HG03025 (cell line): ENCODE measurements around the gene DES.

Experiments
- ATAC-seq: cut with Tn5 transposase; IDR thresholded peaks from one replicate; pipeline ENCODE4 v1.9.1; 2021; ENCODE audit warnings: mild to moderate bottlenecking, moderate library complexity; ENCODE audit not compliant: unreplicated experiment, low FRiP score

The DES gene

DNA sequence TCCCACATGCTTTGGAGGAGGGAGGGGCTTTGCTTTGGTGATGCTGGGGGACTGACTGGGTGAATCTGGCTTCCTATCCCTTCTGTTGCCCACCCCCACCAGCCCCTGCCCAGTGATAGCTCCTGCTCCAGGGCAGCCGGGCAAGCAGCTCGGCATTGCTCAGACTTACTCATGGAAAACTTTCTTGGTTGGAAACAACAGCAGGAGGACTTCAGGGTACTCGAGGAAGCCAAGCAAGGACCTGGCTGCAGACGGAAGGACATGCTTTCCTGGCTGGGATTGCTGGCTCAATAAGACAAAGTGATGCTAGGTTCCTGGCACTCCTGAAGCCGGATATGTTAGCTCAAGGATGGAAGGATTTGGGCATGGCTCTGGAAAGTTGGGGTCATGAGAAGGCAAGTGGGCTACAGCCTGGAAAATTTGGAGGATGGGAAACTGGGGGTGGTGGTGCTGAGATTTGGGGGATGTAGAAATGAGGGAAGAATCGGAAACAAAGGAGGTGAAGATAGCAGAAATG lies 19.6 kb downstream of the DES start:
- ATAC-seq: no peak

- ATAC-seq: no peak
These were observed 20.3 kb downstream of the DES start for GRCh38 chr2:219438453-219438852.

DNA sequence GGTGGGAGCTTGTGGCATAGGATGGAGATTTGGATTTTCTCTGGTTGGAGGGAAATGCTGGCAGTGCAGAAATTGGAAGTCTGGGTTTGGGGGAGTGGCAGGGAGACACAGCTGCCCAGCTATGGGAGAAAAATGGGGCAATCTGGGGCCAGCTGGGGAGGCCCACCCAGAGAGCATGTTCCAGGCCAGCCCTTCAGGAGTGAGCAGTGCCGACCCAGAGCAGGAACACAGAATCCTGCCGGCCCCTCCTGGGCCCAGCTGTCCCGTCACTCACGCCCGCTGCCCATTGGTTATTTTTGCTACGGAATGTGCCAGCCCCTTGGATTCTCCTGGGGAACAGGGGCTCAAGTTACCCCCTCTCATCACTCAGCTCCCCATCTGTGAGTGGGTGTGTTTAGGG lies 21.3 kb downstream of the DES start:
- no peak for ATAC-seq

- ATAC-seq: no peak
These were observed 22.4 kb downstream of the DES start for GRCh38 chr2:219440388-219441256.

DNA sequence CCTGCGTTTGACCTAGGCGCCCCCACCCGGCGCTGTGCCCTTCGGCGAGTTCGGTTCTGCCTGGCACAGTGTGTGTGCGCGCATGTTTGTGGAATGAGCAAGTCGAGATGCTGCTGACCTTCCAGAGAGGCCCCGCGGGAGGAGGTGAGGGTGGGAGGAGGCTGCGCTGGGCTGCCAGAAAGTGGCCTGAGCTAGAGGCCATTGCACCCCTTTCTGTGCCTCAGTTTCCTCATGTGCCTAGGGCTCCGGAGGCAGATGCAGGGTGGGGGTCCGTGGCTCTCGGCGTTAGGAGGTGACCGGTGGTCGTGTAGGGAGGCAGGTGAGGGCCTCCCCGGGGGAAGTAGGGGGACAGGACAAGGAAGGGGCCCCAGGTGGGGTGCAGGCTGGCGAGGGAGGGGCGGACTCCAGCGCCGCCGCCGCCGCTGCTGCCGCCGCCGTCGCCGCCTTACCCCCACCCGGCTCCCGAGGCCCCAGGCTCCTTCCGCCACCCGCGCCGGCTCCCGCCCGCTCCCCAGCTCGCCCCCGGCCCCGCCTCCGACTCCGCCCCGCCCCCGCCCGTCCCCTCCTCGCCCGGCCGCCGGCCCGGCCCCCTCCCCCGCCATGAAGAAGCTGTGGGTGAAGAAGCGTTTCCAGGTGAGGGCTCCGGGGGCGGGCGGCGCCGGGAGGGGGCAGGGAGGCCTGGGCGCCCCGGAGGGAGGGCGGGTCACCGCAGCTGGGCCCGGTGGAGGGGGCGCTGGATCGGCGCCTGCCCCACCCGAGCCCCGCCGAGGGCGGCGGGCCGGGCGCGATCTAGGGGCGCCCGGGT lies 23.5 kb downstream of the DES start:
- no peak for ATAC-seq

GRCh38 chr2:219442256-219443015 lies 24.3 kb downstream of the DES start:
- ATAC-seq: no peak

- no peak for ATAC-seq
These were observed 25.0 kb downstream of the DES start for GRCh38 chr2:219443016-219443696.

GRCh38 chr2:219443697-219444023 lies 25.5 kb downstream of the DES start:
- ATAC-seq: no peak

GRCh38 chr2:219444566-219445091 lies 26.5 kb downstream of the DES start:
- no peak for ATAC-seq

DNA sequence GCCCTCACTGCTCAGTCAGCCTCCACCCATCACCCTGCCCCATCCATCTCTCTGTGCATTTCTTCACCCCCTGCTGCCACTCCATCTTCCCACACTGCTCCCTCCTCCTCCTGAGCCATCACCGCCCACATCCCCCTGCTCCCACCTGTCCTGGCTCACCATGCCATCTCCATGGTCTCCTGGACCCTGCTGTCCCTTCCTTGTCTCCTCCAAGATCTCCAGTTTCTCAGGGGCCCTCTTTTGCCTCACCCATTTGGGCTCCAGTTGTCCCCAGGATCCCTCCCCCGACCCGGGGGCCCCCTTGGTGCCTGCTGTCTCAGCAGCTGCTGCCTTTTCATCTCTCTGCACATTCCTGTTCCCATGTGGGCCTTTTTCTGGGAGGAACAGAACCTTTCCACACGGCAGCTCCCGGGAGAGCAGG lies 27.1 kb downstream of the DES start:
- no peak for ATAC-seq

GRCh38 chr2:219446101-219446504 lies 27.9 kb downstream of the DES start:
- ATAC-seq: no peak

DNA sequence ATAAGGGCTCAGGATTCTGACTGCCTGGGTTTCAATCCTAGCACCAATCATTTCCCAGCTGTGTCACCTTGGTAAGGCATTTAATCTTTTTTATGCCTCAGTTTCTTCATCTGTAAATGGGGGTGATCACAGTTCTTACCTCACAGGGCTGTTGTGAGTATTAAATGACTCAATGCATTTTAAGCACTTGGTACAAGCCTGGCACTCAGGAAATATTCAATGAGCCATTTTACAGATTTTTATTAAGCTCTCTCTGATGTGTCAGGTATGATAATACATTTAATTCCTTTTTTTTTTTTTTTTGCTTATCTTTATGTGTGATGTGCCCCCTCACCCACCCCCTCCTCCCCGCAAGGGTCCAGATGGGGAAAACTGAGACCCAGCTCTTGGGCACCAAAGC lies 28.5 kb downstream of the DES start:
- ATAC-seq: no peak

DNA sequence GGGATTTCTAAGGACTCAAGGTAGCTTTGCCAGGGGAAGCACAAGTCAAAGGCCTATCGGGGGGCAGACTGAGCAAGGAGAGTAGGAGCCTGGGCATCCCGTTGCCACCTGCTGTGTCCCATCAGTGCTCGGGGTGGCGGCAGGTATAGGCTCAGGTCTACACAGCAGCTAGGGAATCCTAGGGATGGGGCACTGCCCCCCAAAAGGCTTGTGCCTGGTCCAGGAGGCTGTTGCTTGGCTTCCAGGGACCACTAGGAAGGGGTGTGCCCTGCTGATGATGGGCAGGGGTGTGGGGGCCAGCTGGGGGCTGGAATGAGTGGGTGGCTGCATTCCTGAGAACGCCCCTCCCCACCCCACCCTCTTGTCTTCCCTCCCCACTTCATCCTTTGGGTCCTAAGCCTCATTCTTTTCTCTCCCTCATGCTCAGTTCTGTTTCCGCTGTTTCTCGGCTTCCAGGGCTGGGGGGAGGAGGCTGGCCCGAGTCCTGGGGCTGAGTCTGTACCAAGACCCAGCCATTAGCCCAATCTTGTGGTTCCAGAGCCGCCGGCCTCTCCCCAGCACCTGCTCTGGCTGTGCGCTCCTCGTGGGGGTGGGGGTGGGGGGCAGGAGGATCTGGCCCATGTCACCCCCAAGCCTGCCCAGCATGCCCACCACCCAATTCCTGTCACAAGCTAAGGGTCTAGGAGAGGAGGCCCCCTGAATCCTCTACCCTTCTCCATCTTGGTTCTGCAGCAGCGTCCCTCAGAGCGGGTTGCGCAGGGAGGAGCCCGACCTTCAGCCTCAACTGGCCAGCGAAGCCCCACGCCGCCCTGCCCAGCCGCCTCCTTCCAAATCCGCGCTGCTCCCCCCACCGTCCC lies 29.3 kb downstream of the DES start:
- no peak for ATAC-seq

GRCh38 chr2:219448099-219448775 lies 30.1 kb downstream of the DES start:
- ATAC-seq: no peak

- ATAC-seq: no peak
These were observed 30.7 kb downstream of the DES start for GRCh38 chr2:219448776-219449341.

- ATAC-seq: no peak
These were observed 31.4 kb downstream of the DES start for GRCh38 chr2:219449609-219450008.

GRCh38 chr2:219451661-219452360 lies 33.6 kb downstream of the DES start:
- no peak for ATAC-seq
